Right hindlimb (tissue), 1 donor: ENCODE measurements around the gene STK39.

Experiments used
- DNase-seq: peaks from one replicate; pipeline ENCODE4 v3.0.0-alpha.2; 2018

The STK39 gene

GRCh38 chr2:168034616-168035015, 212.8 kb downstream of the STK39 start:
- DNase-seq: no peak

DNA sequence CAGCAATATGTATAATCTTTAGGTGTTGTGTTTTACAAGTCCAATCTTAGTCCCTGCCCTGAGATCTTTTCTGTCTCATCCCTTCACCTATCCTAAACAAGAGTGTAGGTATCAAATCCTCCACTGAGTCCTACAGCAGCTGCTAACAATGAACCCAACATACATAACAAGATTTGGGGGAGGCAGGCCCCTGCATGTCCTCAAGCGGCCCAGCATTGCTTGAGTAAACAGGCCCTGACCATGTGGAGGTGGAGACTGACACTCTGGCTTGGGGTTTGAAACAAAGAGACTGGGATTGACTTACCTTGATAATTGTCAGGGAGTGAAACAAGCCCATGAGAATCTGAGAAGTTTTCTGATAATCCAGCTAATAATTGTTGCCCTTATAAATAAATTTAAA, 213.4 kb downstream of the STK39 start:
- DNase-seq: no peak

- DNase-seq: no peak
Measured at GRCh38 chr2:168032091-168032490, 215.3 kb downstream of the STK39 start.

DNA sequence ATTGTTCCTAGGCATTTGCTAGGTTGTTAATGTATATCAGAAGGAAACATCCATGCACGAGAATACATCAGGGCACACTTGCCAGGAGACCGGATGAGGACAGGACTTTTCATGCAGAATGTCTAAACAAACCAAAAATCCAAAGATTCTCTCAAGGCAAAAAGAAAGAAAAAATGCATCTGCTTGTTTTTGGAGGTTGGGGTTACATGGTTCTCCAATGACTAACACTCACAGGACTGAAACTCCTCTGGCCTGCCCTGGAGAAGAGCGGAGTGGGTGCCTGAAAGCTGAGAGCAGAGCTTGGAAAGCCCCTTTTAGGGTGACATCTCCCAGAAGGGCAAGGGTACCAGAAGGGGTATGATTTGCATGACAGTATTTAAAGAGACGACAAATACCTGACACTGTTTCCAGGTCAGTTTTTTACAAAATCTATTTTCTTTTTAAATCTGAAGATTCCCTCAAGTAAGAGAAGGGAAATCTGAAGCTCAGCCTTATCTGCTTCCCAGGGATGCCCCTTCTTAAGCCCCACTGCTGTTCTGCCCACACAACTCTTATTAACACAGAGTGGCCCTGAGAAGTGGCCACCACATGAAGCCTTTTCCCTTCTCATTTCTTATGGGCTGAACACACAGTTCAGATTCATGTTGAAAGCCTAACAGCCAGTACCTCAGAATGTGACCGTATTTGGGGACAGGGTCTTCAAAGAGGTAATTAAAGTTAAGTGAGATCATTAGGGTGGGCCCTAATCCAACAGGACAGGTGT, 216.4 kb downstream of the STK39 start:
- no peak for DNase-seq

- no peak for DNase-seq
Measured at GRCh38 chr2:168029071-168029470, 218.3 kb downstream of the STK39 start.

- DNase-seq: no peak
Measured at GRCh38 chr2:168028362-168028761, 219.0 kb downstream of the STK39 start.

- DNase-seq: no peak
Measured at GRCh38 chr2:168025487-168026202, 221.8 kb downstream of the STK39 start.

DNA sequence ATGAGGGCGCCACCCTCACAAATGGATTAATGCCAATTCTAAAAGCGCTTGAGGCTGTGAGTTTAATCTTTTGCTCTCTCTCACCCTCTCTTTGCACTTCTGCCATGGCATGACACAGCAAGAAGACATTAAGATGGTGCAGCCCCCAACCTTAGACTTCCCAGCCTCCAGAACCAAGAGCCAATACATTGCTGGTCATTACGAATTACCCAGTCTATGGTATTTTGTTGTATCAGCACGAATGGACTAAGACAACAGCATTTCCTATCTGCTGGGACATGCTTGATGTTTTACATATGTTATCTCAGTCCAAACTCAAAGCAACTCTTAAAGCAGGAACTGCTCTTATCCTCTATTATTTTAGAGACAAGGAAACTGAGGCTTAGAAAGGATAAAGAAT, 222.9 kb downstream of the STK39 start:
- no peak for DNase-seq

- no peak for DNase-seq
Measured at GRCh38 chr2:168021800-168022587, 225.4 kb downstream of the STK39 start.

DNA sequence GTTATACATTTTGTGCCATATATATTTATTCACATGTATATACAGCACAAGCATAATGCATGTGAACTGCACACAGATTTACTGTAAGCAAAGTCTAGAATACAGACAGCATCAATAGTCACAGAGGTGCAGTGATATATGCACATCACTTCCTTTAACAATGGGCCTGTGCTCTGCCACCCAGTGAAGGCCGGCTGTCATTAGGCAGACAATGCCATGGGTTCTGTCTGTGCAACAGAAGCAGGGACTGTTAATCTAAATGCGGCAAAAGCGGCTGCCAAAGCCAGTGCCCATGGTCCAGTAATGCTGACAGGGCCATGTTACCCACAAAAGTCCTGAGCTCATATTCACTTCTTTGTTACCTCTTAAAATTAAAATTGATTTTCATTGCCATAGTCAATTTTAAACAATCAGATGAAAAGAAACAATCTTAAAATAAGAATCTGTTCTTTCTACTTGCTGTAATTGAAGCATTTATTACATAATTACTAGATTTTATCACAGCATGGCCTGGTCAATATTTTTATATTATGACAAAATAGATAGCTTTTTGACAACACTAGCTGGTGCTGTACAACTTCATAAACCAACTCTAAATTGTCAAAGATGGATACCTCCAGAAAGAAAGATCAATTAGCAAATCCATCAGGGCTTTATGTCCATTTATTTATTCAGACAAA, 232.0 kb downstream of the STK39 start:
- no peak for DNase-seq

DNA sequence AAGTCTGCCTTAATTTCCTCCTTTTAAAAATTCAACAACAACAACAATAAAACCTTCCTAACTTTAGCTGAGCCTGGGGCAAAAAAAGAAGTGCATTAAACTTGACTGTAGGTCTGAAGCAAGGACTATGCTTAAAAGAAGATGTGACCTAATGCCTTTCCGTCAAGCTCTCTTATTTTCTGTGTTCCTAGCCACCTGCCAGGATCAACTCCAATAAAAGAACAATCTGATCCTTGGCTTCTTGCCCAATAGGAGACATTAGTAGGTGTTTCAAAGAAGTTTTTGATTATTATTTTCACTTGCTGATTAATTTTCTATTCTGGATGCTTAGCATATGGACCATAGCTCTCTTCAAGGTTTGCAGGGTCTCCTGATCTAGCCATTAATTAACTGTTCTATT, 237.5 kb downstream of the STK39 start:
- no peak for DNase-seq

- DNase-seq: no peak
Measured at GRCh38 chr2:168008646-168009195, 238.7 kb downstream of the STK39 start.

DNA sequence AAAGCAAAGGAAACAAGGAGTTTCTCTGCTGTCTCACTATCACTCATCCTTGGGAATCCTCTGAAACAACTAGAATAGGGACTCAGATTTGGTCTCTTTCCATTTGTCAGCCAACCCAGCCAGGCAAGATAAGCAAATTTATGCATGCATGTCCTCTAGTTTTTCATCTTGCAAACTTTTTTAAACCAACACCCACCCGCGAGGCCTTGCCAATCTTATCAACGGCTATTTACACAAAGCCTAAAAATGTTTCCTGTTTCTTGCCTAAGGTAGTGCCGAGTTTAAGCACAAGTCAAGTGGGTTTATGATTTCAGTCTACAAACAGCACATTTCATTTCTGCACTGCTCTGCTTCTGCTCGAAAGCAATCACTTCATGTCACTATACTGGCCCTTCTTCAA, 240.9 kb downstream of the STK39 start:
- no peak for DNase-seq

DNA sequence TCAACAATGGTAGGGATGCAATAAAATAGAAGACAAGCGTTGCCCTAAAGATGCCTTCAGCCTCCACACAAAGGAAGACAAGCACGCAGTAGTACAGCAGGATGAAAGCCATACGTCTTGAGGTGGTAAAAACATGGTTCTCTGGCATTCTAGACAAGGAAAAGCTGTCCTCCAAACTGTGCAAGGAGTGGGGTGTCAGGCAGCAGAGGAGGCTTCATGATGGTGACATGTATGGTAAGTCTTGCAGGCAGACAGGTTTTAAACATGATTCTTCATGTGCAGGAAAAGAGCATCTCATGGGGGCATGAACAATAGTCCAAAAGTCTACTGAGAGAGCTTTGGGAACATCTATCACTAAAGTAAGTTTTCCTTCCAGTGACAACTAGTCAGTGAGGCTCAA, 241.8 kb downstream of the STK39 start:
- no peak for DNase-seq

DNA sequence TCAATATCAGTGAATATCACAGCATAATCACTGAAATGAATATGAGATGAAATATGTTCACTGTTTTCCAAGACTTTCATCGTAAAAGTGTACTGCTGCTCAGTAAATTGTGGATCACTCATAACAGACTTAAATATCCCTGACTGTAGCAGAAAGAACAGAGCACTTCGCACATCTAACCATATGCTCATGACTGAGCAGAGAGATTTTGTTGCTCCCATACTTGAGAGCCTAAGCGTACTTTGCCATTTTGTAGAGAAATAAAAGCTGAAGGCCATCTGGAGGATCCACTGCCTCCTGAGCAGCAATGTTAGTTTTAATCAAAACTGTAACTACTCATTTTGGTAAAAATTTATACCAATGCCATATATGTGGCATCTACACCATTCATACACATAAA, 243.5 kb downstream of the STK39 start:
- no peak for DNase-seq

DNA sequence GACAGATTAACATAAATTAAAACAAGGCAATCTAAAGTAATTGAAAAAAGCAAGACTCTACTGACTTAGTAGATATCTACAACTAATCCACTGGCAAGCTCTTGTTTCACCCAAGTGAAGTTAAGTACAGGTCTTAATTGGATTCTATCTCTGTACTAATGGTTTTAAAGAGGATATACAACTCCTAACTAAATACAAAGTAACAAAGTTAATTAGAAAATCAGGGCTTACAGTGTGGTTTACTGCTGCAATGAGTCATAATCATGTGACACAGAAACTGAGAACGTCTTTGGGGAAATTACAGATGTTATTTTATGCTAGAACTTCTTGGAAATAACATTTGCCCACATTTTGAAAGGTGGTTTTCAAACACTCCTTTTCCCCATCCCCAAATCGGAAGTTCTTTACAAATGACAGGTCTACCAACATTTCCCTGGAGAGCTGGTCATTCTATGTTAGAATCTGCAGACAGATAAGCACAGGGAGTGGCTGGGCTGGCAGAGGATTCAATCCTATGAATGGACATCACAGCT, 245.3 kb downstream of the STK39 start:
- no peak for DNase-seq

DNA sequence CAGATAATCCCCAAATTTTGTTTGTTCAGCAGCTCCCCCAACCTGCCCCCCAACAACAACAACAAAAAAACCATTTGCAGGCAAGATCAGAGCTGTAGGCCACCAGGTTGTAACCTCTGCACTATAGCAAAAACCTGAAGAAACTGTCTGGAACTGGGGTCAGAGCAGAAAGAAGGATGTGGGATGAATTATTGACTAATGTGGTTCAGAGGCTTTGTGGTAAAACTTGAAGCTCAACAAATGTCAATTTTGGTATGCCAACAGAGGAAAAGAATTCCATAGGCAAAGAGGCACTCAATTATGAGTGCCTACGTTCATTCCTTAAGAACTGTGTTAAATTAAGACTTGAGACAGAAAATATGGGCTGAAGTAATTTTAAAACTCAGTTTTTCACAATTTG, 255.1 kb downstream of the STK39 start:
- DNase-seq: no peak

- no peak for DNase-seq
Measured at GRCh38 chr2:167990062-167990461, 257.3 kb downstream of the STK39 start.

- DNase-seq: no peak
Measured at GRCh38 chr2:167988296-167988695, 259.1 kb downstream of the STK39 start.

DNA sequence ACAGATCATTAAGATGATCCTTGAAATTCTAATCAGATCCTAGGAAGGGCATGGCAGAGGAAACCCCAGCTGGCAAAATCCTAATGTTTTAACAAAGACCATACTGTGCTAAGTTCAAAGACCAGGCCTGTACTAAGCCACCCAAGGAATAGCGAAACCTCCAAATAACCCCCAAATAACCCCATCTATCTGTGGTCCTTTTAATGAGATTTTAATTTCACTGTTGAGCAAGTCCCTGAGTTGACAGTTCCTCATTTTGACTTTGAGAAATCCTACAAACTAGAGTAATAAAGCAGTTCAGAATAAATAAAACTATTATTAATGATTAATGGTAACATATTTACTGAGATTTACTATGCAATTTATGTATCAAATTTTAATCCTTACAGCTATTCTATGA, 259.8 kb downstream of the STK39 start:
- no peak for DNase-seq

GRCh38 chr2:167987026-167987425, 260.4 kb downstream of the STK39 start:
- no peak for DNase-seq

GRCh38 chr2:167986223-167986622, 261.2 kb downstream of the STK39 start:
- no peak for DNase-seq

GRCh38 chr2:167981945-167982344, 265.4 kb downstream of the STK39 start:
- DNase-seq: no peak
